ENCODE data around the gene MRPL1.

DNA sequence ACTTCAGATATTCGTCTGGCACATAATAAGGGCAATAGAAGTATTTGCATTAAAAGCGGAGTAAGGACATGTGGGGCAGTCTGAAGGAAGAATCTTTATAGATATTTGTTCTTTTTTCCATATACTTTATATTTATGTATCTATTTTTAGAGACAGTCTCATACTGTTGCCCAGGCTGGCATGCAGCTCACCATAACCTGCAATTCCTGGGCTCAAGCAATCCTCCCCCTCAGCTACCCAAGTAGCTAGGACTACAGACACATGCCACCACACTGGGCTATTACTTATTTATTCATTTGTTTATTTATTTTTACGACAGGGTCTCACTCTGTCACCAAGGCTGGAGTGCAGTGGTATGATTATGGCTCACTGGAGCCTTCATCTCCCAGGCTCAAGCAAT is 16.7 kb upstream of the MRPL1 start:
- TF ChIP-seq RBFOX2 (IDR thresholded peaks at IDR 0.05; ENCODE audit: low read depth, low read length) = no peak
- TF ChIP-seq ZEB2 (IDR thresholded peaks at IDR 0.05) = no peak
- no peak for TF ChIP-seq NCOR1 (IDR thresholded peaks at IDR 0.05)
- TF ChIP-seq ZNF121 (CRISPR knock-in tag; conservative IDR thresholded peaks at IDR 0.05) = no peak
- TF ChIP-seq, protein P1, sequence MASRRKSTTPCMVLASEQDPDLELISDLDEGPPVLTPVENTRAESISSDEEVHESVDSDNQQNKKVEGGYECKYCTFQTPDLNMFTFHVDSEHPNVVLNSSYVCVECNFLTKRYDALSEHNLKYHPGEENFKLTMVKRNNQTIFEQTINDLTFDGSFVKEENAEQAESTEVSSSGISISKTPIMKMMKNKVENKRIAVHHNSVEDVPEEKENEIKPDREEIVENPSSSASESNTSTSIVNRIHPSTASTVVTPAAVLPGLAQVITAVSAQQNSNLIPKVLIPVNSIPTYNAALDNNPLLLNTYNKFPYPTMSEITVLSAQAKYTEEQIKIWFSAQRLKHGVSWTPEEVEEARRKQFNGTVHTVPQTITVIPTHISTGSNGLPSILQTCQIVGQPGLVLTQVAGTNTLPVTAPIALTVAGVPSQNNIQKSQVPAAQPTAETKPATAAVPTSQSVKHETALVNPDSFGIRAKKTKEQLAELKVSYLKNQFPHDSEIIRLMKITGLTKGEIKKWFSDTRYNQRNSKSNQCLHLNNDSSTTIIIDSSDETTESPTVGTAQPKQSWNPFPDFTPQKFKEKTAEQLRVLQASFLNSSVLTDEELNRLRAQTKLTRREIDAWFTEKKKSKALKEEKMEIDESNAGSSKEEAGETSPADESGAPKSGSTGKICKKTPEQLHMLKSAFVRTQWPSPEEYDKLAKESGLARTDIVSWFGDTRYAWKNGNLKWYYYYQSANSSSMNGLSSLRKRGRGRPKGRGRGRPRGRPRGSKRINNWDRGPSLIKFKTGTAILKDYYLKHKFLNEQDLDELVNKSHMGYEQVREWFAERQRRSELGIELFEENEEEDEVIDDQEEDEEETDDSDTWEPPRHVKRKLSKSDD (conservative IDR thresholded peaks at IDR 0.05; ENCODE audit: low read length) = no peak
- TF ChIP-seq GABPA (tag; conservative IDR thresholded peaks at IDR 0.05; ENCODE audit: low read depth) = no peak
- TF ChIP-seq PCBP2 (IDR thresholded peaks at IDR 0.05; ENCODE audit: low read depth, low read length, poor library complexity, severe bottlenecking) = no peak
- TF ChIP-seq KDM5B (IDR thresholded peaks at IDR 0.05; ENCODE audit: insufficient replicate concordance, low read depth, low read length) = no peak
- TF ChIP-seq EP300 (IDR thresholded peaks at IDR 0.05; ENCODE audit: low read length) = no peak

All from K562 (cell line).